Heart left ventricle (tissue), 16 donors: ENCODE results near the gene KCNJ12. TPM values are rescaled to one million over a fixed set of nuclear protein-coding genes. Genes with fewer than 3 reads are reported as not detected.

Experiments used
- ATAC-seq, 4 donors: fragments of 200-7000 bp; cut with Tn5 transposase; one replicate each; pipeline ENCODE4 v1.9.1; 2020 to 2022; ENCODE audit warnings: moderate library complexity in 4 of 4, mild to moderate bottlenecking in 3 of 4, moderate number of reproducible peaks in 1 of 4
- DNase-seq, 5 donors: peaks; one replicate each; pipeline ENCODE4 v3.0.0-alpha.2; 2020
- H3K27ac ChIP-seq, 12 donors: fragments of 200-600 bp; sonication (generic) in 4 of 12; one replicate each; pipeline versions ENCODE4 v1.5.0 to v1.8.0; 2016 to 2022; ENCODE audit warnings: mild to moderate bottlenecking in 2 of 12
- H3K27me3 ChIP-seq, 9 donors: fragments of 200-600 bp; sonication (generic) in 2 of 9; one replicate each; pipeline versions ENCODE4 v1.5.1 to v1.8.0; 2016 to 2022; ENCODE audit warnings: mild to moderate bottlenecking in 3 of 9
- H3K36me3 ChIP-seq, 9 donors: fragments of 200-600 bp; sonication (generic) in 2 of 9; one replicate each; pipeline versions ENCODE4 v1.5.0 to v1.8.0; 2018 to 2022; ENCODE audit warnings: mild to moderate bottlenecking in 2 of 9
- H3K4me1 ChIP-seq, 12 donors: fragments of 200-600 bp; sonication (generic) in 4 of 12; one replicate each; pipeline versions ENCODE4 v1.5.0 to v1.8.0; 2016 to 2022; ENCODE audit warnings: mild to moderate bottlenecking in 3 of 12
- H3K4me3 ChIP-seq, 12 donors: fragments of 200-600 bp; sonication (generic) in 4 of 12; one replicate each; pipeline versions ENCODE4 v1.5.0 to v1.8.0; 2017 to 2022; ENCODE audit warnings: mild to moderate bottlenecking in 9 of 12, moderate library complexity in 4 of 12
- H3K9me3 ChIP-seq, 12 donors: fragments of 200-600 bp; sonication (generic) in 4 of 12; one replicate each; pipeline versions ENCODE4 v1.5.0 to v1.8.0; 2016 to 2022; ENCODE audit warnings: mild to moderate bottlenecking in 1 of 12
- POLR2A ChIP-seq, 2 donors: fragments of 450-650 bp; IDR thresholded peaks; one replicate each; pipeline ENCODE4 v1.6.1; 2017; ENCODE audit warnings: antibody characterized with exemption in 2 of 2, mild to moderate bottlenecking in 2 of 2, moderate library complexity in 2 of 2
- WGBS, 4 donors: extraction: QIAGEN DNeasy Blood & Tissue Kit in 2 of 4; methylation state at CpG; one replicate each; pipeline versions ENCODE4 v1.1.5 to v1.1.7; 2013 to 2018; 5-methylcytosine and 5-hydroxymethylcytosine counted together
- intact Hi-C, 10 donors: fragments of 100-400 bp; cut with DNase I; formaldehyde crosslinking; loops; one replicate each; pipeline versions ENCODE4 v1.11.1 to v1.14.2; 2022
- polyA plus RNA-seq, 2 donors: library from polyadenylated mRNA; stranded (reverse); fragments of 200-250 nt; gene quantifications; one replicate each; pipeline ENCODE4 v1.2.3, GENCODE V29; 2013
- total RNA-seq, 9 donors: library from RNA; depleted of rRNA in 2 of 9; stranded (reverse); fragments of >200 nt in 2 of 9; fragmentation: NEBNext Ultra II Directional in 3 of 9; extraction: Animal tissue kit (Norgen Biotek cat#: 25700) in 3 of 9; gene quantifications; one replicate each; pipeline versions ENCODE4 v1.1.0 to v1.2.4, GENCODE V29; 2016 to 2023
- TF ChIP-seq, protein P1 (sequence below), 12 donors: fragments of 200-600 bp; sonication (generic) in 4 of 12; IDR thresholded peaks; one replicate each; pipeline versions ENCODE4 v1.5.0 to v1.8.0; 2018 to 2022; ENCODE audit warnings: antibody characterized with exemption in 12 of 12, mild to moderate bottlenecking in 5 of 12
- donor health status: ischemic (EF 13 %, LVEDD 7.1; RV severe dilation, severe dysfunction).
- donor health status: healthy with polysubstance abuse.
- donor health status: DM: no; HTN: yes; CAD: no.
- donor health status: DM: no; HTN: no; CAD: no.
- donor health status: ischemic (EF 25% LVEDD 6.9; RV normal size, moderate dysfunction).
- donor health status: ischemic (EF 25% LVEDD 5.7; RV mildly dilated, moderate dysfunction).
- donor health status: healthy.
- donor health status: DM: yes; HTN: yes; CAD: no.
- donor health status: ischemic (EF 35%, LVEDD 5.7; RV mildly dilated, moderate dysfunction).
- donor health status: nonischemic (EF 11% LVEDD 7.7; RV severe dilation, severe dysfunction).
- donor health status: DM: yes; HTN: yes; CAD: no.
- donor health status: PGD.
- donor health status: ischemic (EF 29% LVEDD 5.4; RV normal size, mild dysfunction).
- donor health status: nonischemic (EF 23%, LVEDD 6.1; RV moderate dilation, normal function).

The KCNJ12 gene
- total and polyA plus RNA-seq, 11 donors: 6.6 to 24.2 (median 9.0) TPM

DNA sequence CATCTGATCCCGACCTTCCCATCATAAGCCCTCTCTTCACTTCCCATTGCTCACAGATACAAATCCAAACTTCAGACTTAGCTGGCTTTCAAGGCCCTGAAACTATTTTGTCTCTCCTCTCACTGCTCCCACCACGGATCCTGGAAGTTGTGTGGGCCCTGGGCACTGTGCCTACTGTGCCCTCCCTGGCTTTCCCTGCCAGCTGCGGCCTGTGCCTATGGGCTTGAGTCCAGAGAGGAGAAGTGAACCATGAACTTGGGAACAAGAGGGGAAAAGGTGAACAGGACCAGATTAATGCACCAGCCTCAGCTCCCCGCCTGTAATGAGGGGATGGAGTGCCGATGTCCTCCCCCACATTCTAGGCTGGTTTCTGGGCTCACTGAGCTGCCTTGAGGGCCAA, 18.9 kb upstream of the KCNJ12 start:
- Histone ChIP-seq H3K27me3 (no peaks in the 10 kb centered on the region), H3K9me3 (no peaks in the 10 kb centered on the region), H3K36me3 (no peaks in the 10 kb centered on the region), H3K27ac (no peak overlapping the region), H3K4me3 (no peak overlapping the region), H3K4me1 (peaks cover 0 to 26% (median 14%) of the 10 kb centered on the region in 12 donors)
- peak in 2 of 5 donors; percentile 13 to 39 for DNase-seq
- ATAC-seq: no peak
- 78 to 90% (median 82%) methylated on average over 5 of the region's 5 CpGs for WGBS, 4 donors
- TF ChIP-seq, protein P1, sequence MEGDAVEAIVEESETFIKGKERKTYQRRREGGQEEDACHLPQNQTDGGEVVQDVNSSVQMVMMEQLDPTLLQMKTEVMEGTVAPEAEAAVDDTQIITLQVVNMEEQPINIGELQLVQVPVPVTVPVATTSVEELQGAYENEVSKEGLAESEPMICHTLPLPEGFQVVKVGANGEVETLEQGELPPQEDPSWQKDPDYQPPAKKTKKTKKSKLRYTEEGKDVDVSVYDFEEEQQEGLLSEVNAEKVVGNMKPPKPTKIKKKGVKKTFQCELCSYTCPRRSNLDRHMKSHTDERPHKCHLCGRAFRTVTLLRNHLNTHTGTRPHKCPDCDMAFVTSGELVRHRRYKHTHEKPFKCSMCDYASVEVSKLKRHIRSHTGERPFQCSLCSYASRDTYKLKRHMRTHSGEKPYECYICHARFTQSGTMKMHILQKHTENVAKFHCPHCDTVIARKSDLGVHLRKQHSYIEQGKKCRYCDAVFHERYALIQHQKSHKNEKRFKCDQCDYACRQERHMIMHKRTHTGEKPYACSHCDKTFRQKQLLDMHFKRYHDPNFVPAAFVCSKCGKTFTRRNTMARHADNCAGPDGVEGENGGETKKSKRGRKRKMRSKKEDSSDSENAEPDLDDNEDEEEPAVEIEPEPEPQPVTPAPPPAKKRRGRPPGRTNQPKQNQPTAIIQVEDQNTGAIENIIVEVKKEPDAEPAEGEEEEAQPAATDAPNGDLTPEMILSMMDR (IDR thresholded peaks at IDR 0.05): no peak
- TF ChIP-seq POLR2A (IDR thresholded peaks at IDR 0.05): no peak
- intact Hi-C loops: no loop called here

- Histone ChIP-seq H3K27me3 (no peaks in the 10 kb centered on the region), H3K27ac (peak overlapping the region in 7 of 12 donors; percentile 30 to 70 (median 55)), H3K4me1 (peaks cover 0 to 26% (median 14%) of the 10 kb centered on the region in 12 donors), H3K4me3 (no peak overlapping the region), H3K9me3 (no peaks in the 10 kb centered on the region), H3K36me3 (no peaks in the 10 kb centered on the region)
- intact Hi-C loops: no loop called here
- ATAC-seq: peak; percentile 24 to 69 (median 30)
- TF ChIP-seq POLR2A (IDR thresholded peaks at IDR 0.05): no peak
- TF ChIP-seq, protein P1 (IDR thresholded peaks at IDR 0.05): no peak
- DNase-seq: peak in 2 of 5 donors; percentile 23 to 51
- WGBS, 4 donors: 60 to 67% (median 65%) methylated on average over 9 to 10 of the region's 10 CpGs
These were observed 18.2 kb upstream of the KCNJ12 start for GRCh38 chr17:21357696-21358656.

DNA sequence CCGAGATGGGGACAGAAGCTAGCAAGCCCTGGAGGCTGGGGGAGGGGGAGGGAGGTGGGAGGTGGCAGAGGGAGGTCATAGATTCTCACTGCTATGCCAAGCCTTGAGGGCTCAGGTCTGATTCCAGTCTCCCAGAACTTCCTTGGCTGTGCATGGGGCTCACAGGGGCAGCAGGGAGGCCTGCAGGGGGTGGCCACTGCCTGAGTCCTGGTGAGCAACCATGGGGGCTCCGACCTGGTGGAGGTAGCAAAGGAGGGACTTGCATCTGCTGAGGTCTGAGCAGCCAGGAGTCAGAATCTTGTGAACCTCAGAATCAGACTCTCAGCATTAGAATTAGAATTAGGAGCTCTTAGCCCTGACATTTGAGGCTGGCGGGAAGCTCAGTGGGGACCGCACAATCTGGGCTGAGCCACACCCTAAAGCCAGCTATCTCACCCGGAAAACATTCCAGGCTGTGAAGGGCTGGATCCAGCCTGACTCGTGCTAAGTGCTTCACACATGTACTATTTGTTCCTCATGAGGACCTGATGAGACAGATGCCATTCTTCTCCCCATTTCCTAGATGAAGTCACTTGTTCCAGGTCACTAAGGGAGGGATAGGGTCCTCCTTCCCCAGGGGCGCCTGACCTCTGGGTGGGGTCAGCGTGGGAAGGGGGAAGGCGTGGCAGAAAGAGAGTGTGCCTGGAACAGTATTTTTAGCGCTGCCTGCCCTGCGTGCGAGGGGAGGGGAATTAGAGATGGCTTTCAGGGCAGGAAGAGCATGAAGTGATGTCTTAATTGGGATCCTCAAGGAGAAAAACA, 17.3 kb upstream of the KCNJ12 start:
- intact Hi-C loops: no loop called here

More for the DNA sequence above, 17.3 kb upstream of the KCNJ12 start:
- no peak overlapping the region for H3K4me3 ChIP-seq
- no peaks in the 10 kb centered on the region for H3K9me3 ChIP-seq
- DNase-seq (peak in 3 of 5 donors; percentile 58 to 74 (median 60)), ATAC-seq (peak; percentile 89 to 95 (median 90))
- 15 to 32% (median 25%) methylated on average over 12 of the region's 12 CpGs for WGBS, 4 donors
- no peaks in the 10 kb centered on the region for H3K27me3 ChIP-seq
- no peaks in the 10 kb centered on the region for H3K36me3 ChIP-seq
- peak overlapping the region in 9 of 12 donors; percentile 30 to 70 (median 55) for H3K27ac ChIP-seq
- H3K4me1 ChIP-seq: peaks cover 0 to 26% (median 14%) of the 10 kb centered on the region in 12 donors
- no peak for TF ChIP-seq POLR2A (IDR thresholded peaks at IDR 0.05)
- TF ChIP-seq, protein P1 (IDR thresholded peaks at IDR 0.05): no peak
